ENCODE measurements around the gene HSPB1.

DNA sequence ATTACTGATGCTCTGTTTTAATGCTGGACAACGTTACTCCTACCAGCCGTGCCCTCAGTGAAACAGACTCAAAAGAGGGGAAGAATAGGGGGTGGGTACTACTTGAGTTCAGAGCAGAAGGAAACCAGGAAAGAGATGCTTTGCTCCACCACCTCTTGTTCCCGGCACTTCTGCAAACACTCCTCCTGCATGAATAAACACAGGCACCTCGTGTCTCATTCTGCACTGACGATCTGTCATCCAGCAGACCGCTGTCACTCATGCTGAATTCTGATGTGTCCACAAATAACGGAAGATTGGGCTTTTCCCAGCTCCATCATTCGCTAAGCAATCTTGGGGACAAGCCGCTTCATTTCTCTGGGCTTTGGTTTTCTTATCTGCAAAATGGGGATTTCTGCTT is 29.6 kb downstream of the HSPB1 start:
- TF ChIP-seq, protein P1, sequence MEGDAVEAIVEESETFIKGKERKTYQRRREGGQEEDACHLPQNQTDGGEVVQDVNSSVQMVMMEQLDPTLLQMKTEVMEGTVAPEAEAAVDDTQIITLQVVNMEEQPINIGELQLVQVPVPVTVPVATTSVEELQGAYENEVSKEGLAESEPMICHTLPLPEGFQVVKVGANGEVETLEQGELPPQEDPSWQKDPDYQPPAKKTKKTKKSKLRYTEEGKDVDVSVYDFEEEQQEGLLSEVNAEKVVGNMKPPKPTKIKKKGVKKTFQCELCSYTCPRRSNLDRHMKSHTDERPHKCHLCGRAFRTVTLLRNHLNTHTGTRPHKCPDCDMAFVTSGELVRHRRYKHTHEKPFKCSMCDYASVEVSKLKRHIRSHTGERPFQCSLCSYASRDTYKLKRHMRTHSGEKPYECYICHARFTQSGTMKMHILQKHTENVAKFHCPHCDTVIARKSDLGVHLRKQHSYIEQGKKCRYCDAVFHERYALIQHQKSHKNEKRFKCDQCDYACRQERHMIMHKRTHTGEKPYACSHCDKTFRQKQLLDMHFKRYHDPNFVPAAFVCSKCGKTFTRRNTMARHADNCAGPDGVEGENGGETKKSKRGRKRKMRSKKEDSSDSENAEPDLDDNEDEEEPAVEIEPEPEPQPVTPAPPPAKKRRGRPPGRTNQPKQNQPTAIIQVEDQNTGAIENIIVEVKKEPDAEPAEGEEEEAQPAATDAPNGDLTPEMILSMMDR (IDR thresholded peaks at IDR 0.05; ENCODE audit: borderline replicate concordance, extremely low read depth, low read length, poor library complexity, severe bottlenecking), result no peak
- TF ChIP-seq EZH2 (IDR thresholded peaks at IDR 0.05; ENCODE audit: borderline replicate concordance, low read depth, low read length, severe bottlenecking), result no peak

Data from DND-41 (cell line).